SK-N-SH treated with all-trans-retinoic acid at 6 μM for 48 hours (cell line): ENCODE measurements around the gene FAM81B.

Experiments
- ARNTL ChIP-seq: fragments of 450-650 bp; formaldehyde crosslinking; IDR thresholded peaks from 2 replicates; pipeline ENCODE4 v1.5.0; 2020; ENCODE audit warnings: low read depth, mild to moderate bottlenecking, moderate library complexity, borderline replicate concordance
- BACH2 ChIP-seq: fragments of 250-450 bp; sonication (Bioruptor Pico); IDR thresholded peaks from 2 replicates; pipeline ENCODE4 v1.9.0; 2021; ENCODE audit warnings: mild to moderate bottlenecking, borderline replicate concordance
- GLIS3 ChIP-seq: fragments of 250-450 bp; sonication (Bioruptor Pico); IDR thresholded peaks from 2 replicates; pipeline ENCODE4 v1.5.0; 2020; ENCODE audit warnings: mild to moderate bottlenecking, moderate library complexity
- PPARA ChIP-seq: fragments of 250-450 bp; sonication (Bioruptor Pico); IDR thresholded peaks from 2 replicates; pipeline ENCODE4 v1.5.0; 2020; ENCODE audit warnings: mild to moderate bottlenecking, borderline replicate concordance
- RARB ChIP-seq: fragments of 250-450 bp; sonication (Bioruptor Pico); IDR thresholded peaks from 2 replicates; pipeline ENCODE4 v1.8.0; 2021; ENCODE audit warnings: mild to moderate bottlenecking, moderate library complexity
- ZC3H10 ChIP-seq: fragments of 250-450 bp; sonication (Bioruptor Pico); IDR thresholded peaks from 2 replicates; pipeline ENCODE4 v1.5.1; 2021; ENCODE audit warnings: mild to moderate bottlenecking, moderate library complexity
- ZFP30 ChIP-seq: fragments of 450-650 bp; formaldehyde crosslinking; IDR thresholded peaks from 2 replicates; pipeline ENCODE4 v1.5.0; 2022; ENCODE audit warnings: mild to moderate bottlenecking, moderate library complexity
- ZNF565 ChIP-seq: fragments of 450-650 bp; formaldehyde crosslinking; conservative IDR thresholded peaks from 2 replicates; pipeline ENCODE4 v1.5.0; 2020; ENCODE audit warnings: low read depth, mild to moderate bottlenecking, moderate library complexity
- ZNF8 ChIP-seq: fragments of 450-650 bp; formaldehyde crosslinking; IDR thresholded peaks from 2 replicates; pipeline ENCODE4 v1.5.0; 2020; ENCODE audit warnings: mild to moderate bottlenecking, moderate library complexity
- TF ChIP-seq, protein P1 (sequence below): fragments of 250-450 bp; sonication (Bioruptor Pico); IDR thresholded peaks from 2 replicates; pipeline ENCODE4 v1.8.0; 2020; ENCODE audit warnings: mild to moderate bottlenecking, moderate library complexity, borderline replicate concordance
- TF ChIP-seq, protein P2 (sequence below): fragments of 250-450 bp; sonication (Bioruptor Pico); IDR thresholded peaks from 2 replicates; pipeline ENCODE4 v1.5.0; 2020; ENCODE audit warnings: mild to moderate bottlenecking, moderate library complexity
- TF ChIP-seq, protein P3 (sequence below): fragments of 250-450 bp; sonication (Bioruptor Pico); IDR thresholded peaks from 2 replicates; pipeline ENCODE4 v1.5.1; 2020; ENCODE audit warnings: low read depth, mild to moderate bottlenecking, moderate library complexity
- TF ChIP-seq, protein P4 (sequence below): fragments of 250-450 bp; sonication (Bioruptor Pico); IDR thresholded peaks from 2 replicates; pipeline ENCODE4 v1.8.0; 2021; ENCODE audit warnings: low read depth, mild to moderate bottlenecking, moderate library complexity, borderline replicate concordance

DNA sequence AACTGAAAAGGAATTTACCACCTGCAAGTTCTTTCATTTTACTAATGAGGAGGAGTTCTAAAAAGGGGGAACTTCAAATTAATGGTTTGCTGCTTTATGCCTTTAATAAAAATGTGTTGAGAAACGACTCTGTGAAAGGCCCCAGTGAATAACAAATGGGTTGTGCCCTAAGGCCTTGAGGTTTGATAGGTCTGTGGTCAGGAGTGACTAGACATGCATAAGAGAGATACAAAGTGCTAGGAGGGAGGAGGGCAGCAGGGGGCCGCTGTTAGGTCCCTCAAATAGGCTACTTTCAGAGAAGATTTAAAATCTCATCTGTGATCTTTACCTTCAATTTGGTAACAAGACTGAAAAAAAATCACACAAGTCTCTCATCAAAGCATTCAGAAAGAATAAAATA, 58.3 kb downstream of the FAM81B start:
- TF ChIP-seq RARB (CRISPR knock-in tag) (no peak), BACH2 (CRISPR knock-in tag) (no peak), ZFP30 (CRISPR knock-in tag) (no peak), ZNF565 (no peak), PPARA (CRISPR knock-in tag) (no peak), ZC3H10 (CRISPR knock-in tag) (no peak), ZNF8 (no peak), GLIS3 (no peak), ARNTL (CRISPR knock-in tag) (no peak)
- TF ChIP-seq, protein P1, sequence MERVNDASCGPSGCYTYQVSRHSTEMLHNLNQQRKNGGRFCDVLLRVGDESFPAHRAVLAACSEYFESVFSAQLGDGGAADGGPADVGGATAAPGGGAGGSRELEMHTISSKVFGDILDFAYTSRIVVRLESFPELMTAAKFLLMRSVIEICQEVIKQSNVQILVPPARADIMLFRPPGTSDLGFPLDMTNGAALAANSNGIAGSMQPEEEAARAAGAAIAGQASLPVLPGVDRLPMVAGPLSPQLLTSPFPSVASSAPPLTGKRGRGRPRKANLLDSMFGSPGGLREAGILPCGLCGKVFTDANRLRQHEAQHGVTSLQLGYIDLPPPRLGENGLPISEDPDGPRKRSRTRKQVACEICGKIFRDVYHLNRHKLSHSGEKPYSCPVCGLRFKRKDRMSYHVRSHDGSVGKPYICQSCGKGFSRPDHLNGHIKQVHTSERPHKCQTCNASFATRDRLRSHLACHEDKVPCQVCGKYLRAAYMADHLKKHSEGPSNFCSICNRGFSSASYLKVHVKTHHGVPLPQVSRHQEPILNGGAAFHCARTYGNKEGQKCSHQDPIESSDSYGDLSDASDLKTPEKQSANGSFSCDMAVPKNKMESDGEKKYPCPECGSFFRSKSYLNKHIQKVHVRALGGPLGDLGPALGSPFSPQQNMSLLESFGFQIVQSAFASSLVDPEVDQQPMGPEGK (CRISPR knock-in tag): no peak
- TF ChIP-seq, protein P2, sequence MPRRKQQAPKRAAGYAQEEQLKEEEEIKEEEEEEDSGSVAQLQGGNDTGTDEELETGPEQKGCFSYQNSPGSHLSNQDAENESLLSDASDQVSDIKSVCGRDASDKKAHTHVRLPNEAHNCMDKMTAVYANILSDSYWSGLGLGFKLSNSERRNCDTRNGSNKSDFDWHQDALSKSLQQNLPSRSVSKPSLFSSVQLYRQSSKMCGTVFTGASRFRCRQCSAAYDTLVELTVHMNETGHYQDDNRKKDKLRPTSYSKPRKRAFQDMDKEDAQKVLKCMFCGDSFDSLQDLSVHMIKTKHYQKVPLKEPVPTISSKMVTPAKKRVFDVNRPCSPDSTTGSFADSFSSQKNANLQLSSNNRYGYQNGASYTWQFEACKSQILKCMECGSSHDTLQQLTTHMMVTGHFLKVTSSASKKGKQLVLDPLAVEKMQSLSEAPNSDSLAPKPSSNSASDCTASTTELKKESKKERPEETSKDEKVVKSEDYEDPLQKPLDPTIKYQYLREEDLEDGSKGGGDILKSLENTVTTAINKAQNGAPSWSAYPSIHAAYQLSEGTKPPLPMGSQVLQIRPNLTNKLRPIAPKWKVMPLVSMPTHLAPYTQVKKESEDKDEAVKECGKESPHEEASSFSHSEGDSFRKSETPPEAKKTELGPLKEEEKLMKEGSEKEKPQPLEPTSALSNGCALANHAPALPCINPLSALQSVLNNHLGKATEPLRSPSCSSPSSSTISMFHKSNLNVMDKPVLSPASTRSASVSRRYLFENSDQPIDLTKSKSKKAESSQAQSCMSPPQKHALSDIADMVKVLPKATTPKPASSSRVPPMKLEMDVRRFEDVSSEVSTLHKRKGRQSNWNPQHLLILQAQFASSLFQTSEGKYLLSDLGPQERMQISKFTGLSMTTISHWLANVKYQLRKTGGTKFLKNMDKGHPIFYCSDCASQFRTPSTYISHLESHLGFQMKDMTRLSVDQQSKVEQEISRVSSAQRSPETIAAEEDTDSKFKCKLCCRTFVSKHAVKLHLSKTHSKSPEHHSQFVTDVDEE: no peak
- TF ChIP-seq, protein P3, sequence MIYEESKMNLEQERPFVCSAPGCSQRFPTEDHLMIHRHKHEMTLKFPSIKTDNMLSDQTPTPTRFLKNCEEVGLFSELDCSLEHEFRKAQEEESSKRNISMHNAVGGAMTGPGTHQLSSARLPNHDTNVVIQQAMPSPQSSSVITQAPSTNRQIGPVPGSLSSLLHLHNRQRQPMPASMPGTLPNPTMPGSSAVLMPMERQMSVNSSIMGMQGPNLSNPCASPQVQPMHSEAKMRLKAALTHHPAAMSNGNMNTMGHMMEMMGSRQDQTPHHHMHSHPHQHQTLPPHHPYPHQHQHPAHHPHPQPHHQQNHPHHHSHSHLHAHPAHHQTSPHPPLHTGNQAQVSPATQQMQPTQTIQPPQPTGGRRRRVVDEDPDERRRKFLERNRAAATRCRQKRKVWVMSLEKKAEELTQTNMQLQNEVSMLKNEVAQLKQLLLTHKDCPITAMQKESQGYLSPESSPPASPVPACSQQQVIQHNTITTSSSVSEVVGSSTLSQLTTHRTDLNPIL (CRISPR knock-in tag): no peak
- TF ChIP-seq, protein P4, sequence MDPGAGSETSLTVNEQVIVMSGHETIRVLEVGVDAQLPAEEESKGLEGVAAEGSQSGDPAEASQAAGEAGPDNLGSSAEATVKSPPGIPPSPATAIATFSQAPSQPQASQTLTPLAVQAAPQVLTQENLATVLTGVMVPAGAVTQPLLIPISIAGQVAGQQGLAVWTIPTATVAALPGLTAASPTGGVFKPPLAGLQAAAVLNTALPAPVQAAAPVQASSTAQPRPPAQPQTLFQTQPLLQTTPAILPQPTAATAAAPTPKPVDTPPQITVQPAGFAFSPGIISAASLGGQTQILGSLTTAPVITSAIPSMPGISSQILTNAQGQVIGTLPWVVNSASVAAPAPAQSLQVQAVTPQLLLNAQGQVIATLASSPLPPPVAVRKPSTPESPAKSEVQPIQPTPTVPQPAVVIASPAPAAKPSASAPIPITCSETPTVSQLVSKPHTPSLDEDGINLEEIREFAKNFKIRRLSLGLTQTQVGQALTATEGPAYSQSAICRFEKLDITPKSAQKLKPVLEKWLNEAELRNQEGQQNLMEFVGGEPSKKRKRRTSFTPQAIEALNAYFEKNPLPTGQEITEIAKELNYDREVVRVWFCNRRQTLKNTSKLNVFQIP: no peak
